Prostate gland (tissue), 2 donors: Measurements from ENCODE around the gene MSN. TPM values are rescaled to one million over a fixed set of nuclear protein-coding genes. Genes with fewer than 3 reads are reported as not detected.

Experiments
- DNase-seq: peaks from one replicate; pipeline ENCODE4 v3.0.0-alpha.2; 2019; ENCODE audit warnings: low spot score
- H3K27ac ChIP-seq, 2 donors: fragments of 200-600 bp; sonication (generic); 2 replicates each; pipeline ENCODE4 v1.5.1; 2017 to 2019
- H3K27me3 ChIP-seq: fragments of 200-600 bp; sonication (generic); replicated peaks from 2 replicates; pipeline ENCODE4 v1.5.1; 2019; ENCODE audit not compliant: insufficient read depth
- H3K36me3 ChIP-seq, 2 donors: fragments of 200-600 bp; sonication (generic); 1 replicate in 1 of 2; 2 replicates in 1 of 2; pipeline versions ENCODE4 v1.5.1 to v1.8.1; 2017 to 2019
- H3K4me1 ChIP-seq: fragments of 200-600 bp; sonication (generic); replicated peaks from 2 replicates; pipeline ENCODE4 v1.5.1; 2019
- H3K4me3 ChIP-seq, 2 donors: fragments of 200-600 bp; sonication (generic); 2 replicates each; pipeline ENCODE4 v1.5.1; 2017 to 2019
- H3K9me3 ChIP-seq: fragments of 200-600 bp; sonication (generic); 2 replicates; pipeline ENCODE4 v1.5.1; 2017
- POLR2A ChIP-seq: fragments of 450-650 bp; IDR thresholded peaks from one replicate; pipeline ENCODE4 v1.6.1; 2016; ENCODE audit warnings: antibody characterized with exemption, mild to moderate bottlenecking
- POLR2AphosphoS5 ChIP-seq: sonication (generic); formaldehyde crosslinking; IDR thresholded peaks from one replicate; pipeline ENCODE4 v1.6.1; 2017; ENCODE audit warnings: antibody characterized with exemption
- WGBS: methylation state at CpG from one replicate; pipeline ENCODE4 v1.1.5; 2018; 5-methylcytosine and 5-hydroxymethylcytosine counted together
- intact Hi-C: fragments of 100-400 bp; cut with DNase I; formaldehyde crosslinking; loops from one replicate; pipeline ENCODE4 v1.14.2; 2022
- total RNA-seq, 2 donors: library from RNA; depleted of rRNA; stranded (reverse); fragments of >200 nt; gene quantifications; one replicate each; pipeline ENCODE4 v1.1.0, GENCODE V29; 2016
- TF ChIP-seq, protein P1 (sequence below), 4 experiments: fragments of 200-600 bp in 2 of 4; fragments of 450-650 bp in 2 of 4; sonication (generic) in 2 of 4; IDR thresholded peaks; 1 replicate in 3 of 4; 2 replicates in 1 of 4; pipeline ENCODE4 v1.5.1; 2016 to 2019; ENCODE audit warnings: antibody characterized with exemption in 4 of 4, mild to moderate bottlenecking in 2 of 4, moderate library complexity in 2 of 4

Gene MSN
- total RNA-seq, 2 donors from 2014 or later: 53.6 to 116 TPM

DNA sequence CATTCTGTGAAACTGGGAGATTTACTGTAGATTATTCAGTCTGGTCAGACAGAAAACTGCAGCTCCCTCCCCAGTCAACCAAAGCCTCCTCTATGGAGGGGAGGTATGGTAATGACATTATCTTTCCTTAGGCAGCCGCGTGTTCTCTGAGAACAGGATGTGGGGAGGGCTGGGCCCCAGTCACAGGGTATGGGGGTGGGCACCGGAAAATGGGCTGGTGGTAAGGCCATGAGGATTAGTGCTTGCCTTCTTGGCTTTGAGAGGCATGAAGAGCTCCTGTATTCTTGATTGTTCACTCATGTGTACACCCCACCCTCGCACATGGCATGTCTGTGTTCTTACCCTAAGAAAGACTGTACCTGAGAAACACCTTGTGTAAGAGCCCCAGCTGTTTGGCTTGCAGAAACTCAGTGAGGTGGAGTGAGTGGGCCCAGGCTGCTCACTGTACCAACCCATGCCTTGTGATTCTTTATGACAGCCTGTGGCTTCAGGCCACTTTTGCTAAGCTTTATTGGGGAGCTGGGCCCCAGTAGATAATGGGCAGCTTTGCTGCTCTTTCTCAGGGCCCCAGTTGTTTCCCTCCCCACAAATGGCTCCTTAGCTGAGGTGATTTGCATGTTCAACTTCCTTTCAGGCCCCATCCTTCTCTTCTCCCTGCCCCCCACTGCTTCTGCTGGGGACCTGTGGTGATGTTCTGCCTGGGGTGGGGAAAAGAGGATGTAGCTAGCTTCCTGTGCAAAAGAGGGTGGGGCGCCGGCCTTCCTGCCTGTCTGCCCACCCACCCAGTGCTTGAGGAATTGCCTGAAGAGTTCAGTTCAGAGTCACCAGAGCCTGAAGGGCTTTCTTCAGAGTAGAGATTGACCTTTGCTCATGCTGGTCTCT is 30.7 kb downstream of the MSN start:
- H3K4me1 ChIP-seq: no peaks in the 10 kb centered on the region
- DNase-seq: no peak
- no peak overlapping the region for H3K27ac ChIP-seq
- WGBS: 64% methylated on average over 4 of the region's 6 CpGs
- intact Hi-C loops: no loop called here
- no peaks in the 10 kb centered on the region for H3K27me3 ChIP-seq
- H3K4me3 ChIP-seq: no peak overlapping the region
- TF ChIP-seq POLR2A (no peak), POLR2AphosphoS5 (no peak)
- TF ChIP-seq, protein P1, sequence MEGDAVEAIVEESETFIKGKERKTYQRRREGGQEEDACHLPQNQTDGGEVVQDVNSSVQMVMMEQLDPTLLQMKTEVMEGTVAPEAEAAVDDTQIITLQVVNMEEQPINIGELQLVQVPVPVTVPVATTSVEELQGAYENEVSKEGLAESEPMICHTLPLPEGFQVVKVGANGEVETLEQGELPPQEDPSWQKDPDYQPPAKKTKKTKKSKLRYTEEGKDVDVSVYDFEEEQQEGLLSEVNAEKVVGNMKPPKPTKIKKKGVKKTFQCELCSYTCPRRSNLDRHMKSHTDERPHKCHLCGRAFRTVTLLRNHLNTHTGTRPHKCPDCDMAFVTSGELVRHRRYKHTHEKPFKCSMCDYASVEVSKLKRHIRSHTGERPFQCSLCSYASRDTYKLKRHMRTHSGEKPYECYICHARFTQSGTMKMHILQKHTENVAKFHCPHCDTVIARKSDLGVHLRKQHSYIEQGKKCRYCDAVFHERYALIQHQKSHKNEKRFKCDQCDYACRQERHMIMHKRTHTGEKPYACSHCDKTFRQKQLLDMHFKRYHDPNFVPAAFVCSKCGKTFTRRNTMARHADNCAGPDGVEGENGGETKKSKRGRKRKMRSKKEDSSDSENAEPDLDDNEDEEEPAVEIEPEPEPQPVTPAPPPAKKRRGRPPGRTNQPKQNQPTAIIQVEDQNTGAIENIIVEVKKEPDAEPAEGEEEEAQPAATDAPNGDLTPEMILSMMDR (IDR thresholded peaks at IDR 0.05): no peak
- no peaks in the 10 kb centered on the region for H3K9me3 ChIP-seq
- no peaks in the 10 kb centered on the region for H3K36me3 ChIP-seq

GRCh38 chrX:65702956-65703355 is 35.5 kb downstream of the MSN start:
- DNase-seq: no peak
- H3K27me3 ChIP-seq: no peaks in the 10 kb centered on the region
- H3K9me3 ChIP-seq: no peaks in the 10 kb centered on the region
- no peak overlapping the region for H3K27ac ChIP-seq
- WGBS: 72% methylated on average over 2 of the region's 2 CpGs
- no peak overlapping the region for H3K4me3 ChIP-seq
- intact Hi-C loops: loop anchor here (5.0 to 10.0 kb wide), 2 partner anchors 58 to 106 kb away; no protein-coding TSS in a partner anchor
- no peaks in the 10 kb centered on the region for H3K4me1 ChIP-seq
- H3K36me3 ChIP-seq: no peaks in the 10 kb centered on the region
- no peak for TF ChIP-seq POLR2AphosphoS5
- TF ChIP-seq, protein P1 (IDR thresholded peaks at IDR 0.05): no peak
- no peak for TF ChIP-seq POLR2A

- H3K9me3 ChIP-seq: no peaks in the 10 kb centered on the region
- H3K27ac ChIP-seq: no peak overlapping the region
- H3K27me3 ChIP-seq: no peaks in the 10 kb centered on the region
- intact Hi-C loops: loop anchor here (10.0 kb wide), 1 partner anchor 61 kb away; no protein-coding TSS in a partner anchor
- H3K36me3 ChIP-seq: no peaks in the 10 kb centered on the region
- no peaks in the 10 kb centered on the region for H3K4me1 ChIP-seq
- no peak for DNase-seq
- WGBS: 61% methylated on average over 5 of the region's 5 CpGs
- TF ChIP-seq POLR2AphosphoS5 (no peak), POLR2A (no peak)
- TF ChIP-seq, protein P1 (IDR thresholded peaks at IDR 0.05): no peak
- H3K4me3 ChIP-seq: no peak overlapping the region
Measured at GRCh38 chrX:65705439-65705838, 38.0 kb downstream of the MSN start.

DNA sequence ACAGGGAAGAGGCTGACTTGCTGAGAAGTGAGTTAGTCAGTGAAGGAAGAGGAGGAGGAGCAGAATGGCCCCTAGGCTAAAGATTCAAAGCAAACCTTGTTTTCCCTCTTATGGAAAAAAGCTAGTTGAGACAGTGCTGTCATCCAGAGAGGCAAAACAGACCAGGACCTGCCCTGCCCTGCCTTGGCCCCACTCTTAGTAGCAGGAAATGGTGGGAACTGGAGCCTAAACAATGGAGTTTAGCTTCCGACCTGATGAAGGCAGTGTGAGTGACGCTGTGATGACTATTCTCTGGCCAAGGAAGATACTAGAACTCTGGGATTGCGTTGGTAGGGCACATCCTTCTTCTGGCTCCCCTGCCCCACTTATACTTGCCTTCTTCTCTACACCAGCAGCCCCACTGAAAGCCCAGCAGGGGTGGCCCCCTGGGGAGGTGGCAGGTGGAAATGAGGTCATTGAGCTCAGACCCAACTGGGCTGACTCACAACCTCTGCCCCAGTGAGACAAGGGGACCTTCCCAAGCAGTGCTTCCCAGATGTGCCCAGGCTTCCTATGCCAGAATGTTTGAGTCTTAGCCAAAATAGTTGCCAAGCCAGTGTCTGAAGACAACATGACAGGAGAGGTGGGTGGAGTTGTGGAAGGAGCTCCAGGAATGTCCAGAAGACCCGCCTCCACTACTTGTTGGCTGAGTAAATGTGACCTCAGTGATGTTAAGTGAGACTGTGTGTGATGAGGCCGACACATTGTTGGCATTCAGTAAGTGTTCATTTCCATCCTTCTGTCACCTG is 38.8 kb downstream of the MSN start:
- TF ChIP-seq, protein P1 (IDR thresholded peaks at IDR 0.05): no peak
- no peak for TF ChIP-seq POLR2AphosphoS5
- TF ChIP-seq POLR2A: no peak
- no peak for DNase-seq
- 44% methylated on average over 5 of the region's 5 CpGs for WGBS
- Histone ChIP-seq H3K27me3 (no peaks in the 10 kb centered on the region), H3K4me1 (no peaks in the 10 kb centered on the region), H3K4me3 (no peak overlapping the region), H3K27ac (no peak overlapping the region), H3K36me3 (no peaks in the 10 kb centered on the region), H3K9me3 (no peaks in the 10 kb centered on the region)
- intact Hi-C loops: loop anchor here (10.0 kb wide), 1 partner anchor 61 kb away; no protein-coding TSS in a partner anchor
